Naive thymus-derived CD8-positive, alpha-beta T cell (primary cell): Measurements from ENCODE around the gene ZNF70. TPM values are rescaled to one million over a fixed set of nuclear protein-coding genes. Genes with fewer than 3 reads are reported as not detected.

ENCODE experiments used
- ATAC-seq, 2 donors: fragments of 150-1000 bp; cut with Tn5 transposase in 1 of 2; sonication (Bioruptor Pico), chemical (Tn5 transposase) in 1 of 2; 1 replicate in 1 of 2; 2 replicates in 1 of 2; pipeline ENCODE4 v1.10.0; 2021; ENCODE audit warnings: mild to moderate bottlenecking in 2 of 2, moderate library complexity in 2 of 2
- POLR2A ChIA-PET: fragments of 350-600 bp; sonication (Branson Sonifier 250); formaldehyde crosslinking; loops from one replicate; lab custom pipeline; 2021; ENCODE audit warnings: antibody characterized with exemption; lab: Charles Lee
- DNase-seq, 10 donors: peaks; one replicate each; pipeline versions ENCODE4 v3.0.0 to v3.0.0-alpha.2; 2020 to 2022
- H3K27ac Mint-ChIP-seq, 10 donors: one replicate each; pipeline ENCODE4 v1.8.0; 2020 to 2022; ENCODE audit warnings: mild to moderate bottlenecking in 10 of 10, mixed read lengths in 10 of 10, moderate library complexity in 4 of 10, inconsistent platforms in 1 of 10
- H3K27me3 Mint-ChIP-seq, 5 donors: one replicate each; pipeline ENCODE4 v1.8.0; 2021 to 2022; ENCODE audit warnings: mixed read lengths in 5 of 5
- H3K36me3 Mint-ChIP-seq, 3 donors: one replicate each; pipeline ENCODE4 v1.8.0; 2020 to 2022; ENCODE audit warnings: mixed read lengths in 3 of 3, mild to moderate bottlenecking in 2 of 3, inconsistent platforms in 1 of 3
- H3K4me1 Mint-ChIP-seq, 4 donors: one replicate each; pipeline ENCODE4 v1.8.0; 2021 to 2022; ENCODE audit warnings: mixed read lengths in 4 of 4
- H3K4me3 Mint-ChIP-seq, 10 donors: one replicate each; pipeline ENCODE4 v1.8.0; 2020 to 2022; ENCODE audit warnings: mild to moderate bottlenecking in 10 of 10, mixed read lengths in 10 of 10, moderate library complexity in 6 of 10, inconsistent platforms in 1 of 10
- H3K9me3 Mint-ChIP-seq, 9 donors: one replicate each; pipeline ENCODE4 v1.8.0; 2020 to 2022; ENCODE audit warnings: mixed read lengths in 9 of 9, mild to moderate bottlenecking in 3 of 9, inconsistent platforms in 1 of 9, moderate library complexity in 1 of 9
- polyA plus RNA-seq, 3 donors: library from polyadenylated mRNA; unstranded; fragments of 300-500 nt; fragmentation: Illumina TruSeq; gene quantifications; one replicate each; pipeline ENCODE4 v1.2.3, GENCODE V29; 2021
- total RNA-seq, 8 experiments: library from RNA in 2 of 8; stranded (reverse) in 2 of 8; gene quantifications; one replicate each; pipeline ENCODE4 v1.2.3 and lab custom pipeline; 2021 to 2026

ZNF70 gene
- total and polyA plus RNA-seq, 5 experiments from 2014 or later, result 0.20 to 7.0 (median 0.57) TPM

GRCh38 chr22:23713696-23714595 is 37.0 kb downstream of the ZNF70 start:
- POLR2A ChIA-PET, result interaction anchor here (1.0 kb wide), 1 partner anchor 18 kb away, joined by 5 read pairs; no protein-coding TSS in a partner anchor

GRCh38 chr22:23712256-23712655 is 38.7 kb downstream of the ZNF70 start:
- H3K9me3 Mint-ChIP-seq, result no peaks in the 10 kb centered on the region
- H3K36me3 Mint-ChIP-seq, result peaks cover 6 to 70% (median 20%) of the 10 kb centered on the region in 3 donors
- DNase-seq (no peak), ATAC-seq (no peak)
- POLR2A ChIA-PET, result no interaction called here
- no peak overlapping the region for H3K4me3 Mint-ChIP-seq
- peak overlapping the region in 1 of 10 donors; percentile 60 for H3K27ac Mint-ChIP-seq
- H3K4me1 Mint-ChIP-seq, result peaks cover 19 to 45% (median 32%) of the 10 kb centered on the region in 4 donors
- no peaks in the 10 kb centered on the region for H3K27me3 Mint-ChIP-seq

More at GRCh38 chr22:23713696-23714595, 37.0 kb downstream of the ZNF70 start:
- Mint-ChIP-seq H3K36me3 (peaks cover 2 to 53% (median 12%) of the 10 kb centered on the region in 3 donors), H3K27ac (peak overlapping the region in 8 of 10 donors; percentile 56 to 89 (median 62)), H3K4me1 (peaks cover 17 to 48% (median 31%) of the 10 kb centered on the region in 4 donors), H3K4me3 (peak overlapping the region; percentile 6 to 77 (median 29)), H3K27me3 (no peaks in the 10 kb centered on the region), H3K9me3 (no peaks in the 10 kb centered on the region)
- ATAC-seq (no peak), DNase-seq (no peak)

GRCh38 chr22:23709107-23709506 is 41.8 kb downstream of the ZNF70 start:
- Mint-ChIP-seq H3K27ac (peak overlapping the region in 6 of 10 donors; percentile 0 to 53 (median 13)), H3K36me3 (peaks cover 13 to 97% (median 33%) of the 10 kb centered on the region in 3 donors), H3K27me3 (no peaks in the 10 kb centered on the region), H3K4me1 (peaks cover 27 to 46% (median 40%) of the 10 kb centered on the region in 4 donors), H3K9me3 (no peaks in the 10 kb centered on the region), H3K4me3 (no peak overlapping the region)
- no peak for ATAC-seq
- DNase-seq, result no peak
- POLR2A ChIA-PET, result no interaction called here

GRCh38 chr22:23708270-23708669 is 42.6 kb downstream of the ZNF70 start:
- Mint-ChIP-seq H3K4me3 (no peak overlapping the region), H3K27me3 (no peaks in the 10 kb centered on the region), H3K4me1 (peaks cover 23 to 51% (median 44%) of the 10 kb centered on the region in 4 donors), H3K36me3 (peaks cover 17 to 98% (median 33%) of the 10 kb centered on the region in 3 donors), H3K27ac (peak overlapping the region in 6 of 10 donors; percentile 3 to 82 (median 22)), H3K9me3 (no peaks in the 10 kb centered on the region)
- no peak for ATAC-seq
- DNase-seq, result no peak
- POLR2A ChIA-PET, result no interaction called here

- H3K27ac Mint-ChIP-seq, result peak overlapping the region; percentile 66 to 90 (median 82)
- H3K27me3 Mint-ChIP-seq, result no peaks in the 10 kb centered on the region
- peak overlapping the region in 7 of 10 donors; percentile 4 to 54 (median 17) for H3K4me3 Mint-ChIP-seq
- ATAC-seq (peak in 1 of 2 donors; percentile 28), DNase-seq (no peak)
- POLR2A ChIA-PET, result no interaction called here
- peaks cover 37 to 100% (median 58%) of the 10 kb centered on the region in 3 donors for H3K36me3 Mint-ChIP-seq
- peaks cover 0 to 16% (median 4%) of the 10 kb centered on the region in 9 donors for H3K9me3 Mint-ChIP-seq
- peaks cover 32 to 66% (median 57%) of the 10 kb centered on the region in 4 donors for H3K4me1 Mint-ChIP-seq
Measured at GRCh38 chr22:23705358-23705757, 45.6 kb downstream of the ZNF70 start.

GRCh38 chr22:23704829-23705228 is 46.1 kb downstream of the ZNF70 start:
- H3K27ac Mint-ChIP-seq, result peak overlapping the region; percentile 66 to 90 (median 82)
- DNase-seq (no peak), ATAC-seq (peak in 1 of 2 donors; percentile 35)
- no peaks in the 10 kb centered on the region for H3K27me3 Mint-ChIP-seq
- peak overlapping the region in 6 of 10 donors; percentile 16 to 54 (median 26) for H3K4me3 Mint-ChIP-seq
- H3K4me1 Mint-ChIP-seq, result peaks cover 32 to 68% (median 54%) of the 10 kb centered on the region in 4 donors
- POLR2A ChIA-PET, result no interaction called here
- peaks cover 0 to 21% (median 8%) of the 10 kb centered on the region in 9 donors for H3K9me3 Mint-ChIP-seq
- peaks cover 42 to 100% (median 62%) of the 10 kb centered on the region in 3 donors for H3K36me3 Mint-ChIP-seq

- Mint-ChIP-seq H3K4me3 (peak overlapping the region in 3 of 10 donors; percentile 5 to 31 (median 24)), H3K36me3 (peaks cover 48 to 100% (median 67%) of the 10 kb centered on the region in 3 donors), H3K27me3 (no peaks in the 10 kb centered on the region), H3K27ac (peak overlapping the region; percentile 10 to 88 (median 71)), H3K4me1 (peaks cover 32 to 69% (median 54%) of the 10 kb centered on the region in 4 donors), H3K9me3 (peaks cover 0 to 28% (median 8%) of the 10 kb centered on the region in 9 donors)
- ATAC-seq (no peak), DNase-seq (no peak)
- POLR2A ChIA-PET, result no interaction called here
Measured at GRCh38 chr22:23704062-23704461, 46.9 kb downstream of the ZNF70 start.

GRCh38 chr22:23700706-23701105 is 50.2 kb downstream of the ZNF70 start:
- H3K36me3 Mint-ChIP-seq, result peaks cover 40 to 72% (median 64%) of the 10 kb centered on the region in 3 donors
- no peak overlapping the region for H3K4me3 Mint-ChIP-seq
- POLR2A ChIA-PET, result no interaction called here

GRCh38 chr22:23698673-23699235 is 52.2 kb downstream of the ZNF70 start:
- Mint-ChIP-seq H3K4me1 (peaks cover 33 to 85% (median 66%) of the 10 kb centered on the region in 4 donors), H3K4me3 (peak overlapping the region in 6 of 10 donors; percentile 22 to 92 (median 50)), H3K27ac (peak overlapping the region; percentile 13 to 100 (median 100)), H3K9me3 (peaks cover 0 to 28% (median 8%) of the 10 kb centered on the region in 9 donors), H3K36me3 (peaks cover 33 to 56% (median 55%) of the 10 kb centered on the region in 3 donors), H3K27me3 (no peaks in the 10 kb centered on the region)
- DNase-seq (no peak), ATAC-seq (no peak)
- POLR2A ChIA-PET, result interaction anchor here (2.1 kb wide), 1 partner anchor 18 kb away, joined by 10 read pairs; no protein-coding TSS in a partner anchor

More at GRCh38 chr22:23700706-23701105, 50.2 kb downstream of the ZNF70 start:
- Mint-ChIP-seq H3K27ac (peak overlapping the region in 5 of 10 donors; percentile 37 to 100 (median 75)), H3K9me3 (peaks cover 0 to 28% (median 8%) of the 10 kb centered on the region in 9 donors), H3K27me3 (no peaks in the 10 kb centered on the region), H3K4me1 (peaks cover 34 to 86% (median 69%) of the 10 kb centered on the region in 4 donors)
- ATAC-seq (no peak), DNase-seq (no peak)

GRCh38 chr22:23698094-23698493 is 52.8 kb downstream of the ZNF70 start:
- DNase-seq, result no peak
- peak overlapping the region; percentile 47 to 100 (median 98) for H3K4me3 Mint-ChIP-seq
- H3K27me3 Mint-ChIP-seq, result no peaks in the 10 kb centered on the region
- POLR2A ChIA-PET, result interaction anchor here (2.1 kb wide), 1 partner anchor 18 kb away, joined by 10 read pairs; no protein-coding TSS in a partner anchor
- peaks cover 32 to 51% (median 50%) of the 10 kb centered on the region in 3 donors for H3K36me3 Mint-ChIP-seq
- no peak for ATAC-seq
- peak overlapping the region; percentile 100 for H3K27ac Mint-ChIP-seq
- H3K4me1 Mint-ChIP-seq, result peaks cover 32 to 82% (median 59%) of the 10 kb centered on the region in 4 donors
- H3K9me3 Mint-ChIP-seq, result peaks cover 0 to 28% (median 8%) of the 10 kb centered on the region in 9 donors

- POLR2A ChIA-PET, result interaction anchor here (0.8 to 2.8 kb wide), 13 partner anchors 11 to 197 kb away, joined by 3 to 34 read pairs (median 5); partner anchors contain the start of genes MIF, SLC2A11, SMARCB1 and ZNF70
- H3K27me3 Mint-ChIP-seq, result no peaks in the 10 kb centered on the region
- no peak for ATAC-seq
- DNase-seq, result no peak
- H3K9me3 Mint-ChIP-seq, result peaks cover 0 to 28% (median 8%) of the 10 kb centered on the region in 9 donors
- H3K36me3 Mint-ChIP-seq, result peaks cover 29 to 44% (median 42%) of the 10 kb centered on the region in 3 donors
- peak overlapping the region; percentile 100 for H3K27ac Mint-ChIP-seq
- peaks cover 33 to 81% (median 55%) of the 10 kb centered on the region in 4 donors for H3K4me1 Mint-ChIP-seq
- H3K4me3 Mint-ChIP-seq, result peak overlapping the region; percentile 92 to 100 (median 99)
Measured at GRCh38 chr22:23697031-23697970, 53.6 kb downstream of the ZNF70 start.
